M059J (cell line): Measurements from ENCODE around the gene B4GAT1. TPM values are rescaled to one million over a fixed set of nuclear protein-coding genes. Genes with fewer than 3 reads are reported as not detected.
"Not testable (repeated sequence)": the region's sequence is repeated elsewhere in the genome, so short reads cannot be mapped to it uniquely, and the experiment has no call there.

Experiments used
- DNase-seq: peaks from one replicate; pipeline ENCODE4 v3.0.0-alpha.2; 2012; ENCODE audit warnings: low read depth
- total RNA-seq: library from RNA; depleted of rRNA; stranded (reverse); fragments of >200 nt; shearing (Covaris generic); gene quantifications from 2 replicates; pipeline ENCODE4 v1.2.3, GENCODE V29; 2014

Gene B4GAT1
- total RNA-seq, 1 experiment from 2014 or later: 40.3 TPM

GRCh38 chr11:66322732-66323427, 24.5 kb downstream of the B4GAT1 start:
- DNase-seq: no peak

- no peak for DNase-seq
These were observed 25.8 kb downstream of the B4GAT1 start for GRCh38 chr11:66321606-66322005.

DNA sequence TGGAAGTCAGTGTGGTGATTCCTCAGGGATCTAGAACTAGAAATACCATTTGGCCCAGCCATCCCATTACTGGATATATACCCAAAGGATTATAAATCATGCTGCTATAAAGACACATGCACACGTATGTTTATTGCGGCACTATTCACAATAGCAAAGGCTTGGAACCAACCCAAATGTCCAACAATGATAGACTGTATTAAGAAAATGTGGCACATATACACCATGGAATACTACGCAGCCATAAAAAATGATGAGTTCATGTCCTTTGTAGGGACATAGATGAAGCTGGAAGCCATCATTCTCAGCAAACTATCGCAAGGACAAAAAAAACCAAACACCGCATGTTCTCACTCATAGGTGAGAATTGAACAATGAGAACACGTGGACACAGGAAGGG, 26.7 kb downstream of the B4GAT1 start:
- not testable (repeated sequence) for DNase-seq

DNA sequence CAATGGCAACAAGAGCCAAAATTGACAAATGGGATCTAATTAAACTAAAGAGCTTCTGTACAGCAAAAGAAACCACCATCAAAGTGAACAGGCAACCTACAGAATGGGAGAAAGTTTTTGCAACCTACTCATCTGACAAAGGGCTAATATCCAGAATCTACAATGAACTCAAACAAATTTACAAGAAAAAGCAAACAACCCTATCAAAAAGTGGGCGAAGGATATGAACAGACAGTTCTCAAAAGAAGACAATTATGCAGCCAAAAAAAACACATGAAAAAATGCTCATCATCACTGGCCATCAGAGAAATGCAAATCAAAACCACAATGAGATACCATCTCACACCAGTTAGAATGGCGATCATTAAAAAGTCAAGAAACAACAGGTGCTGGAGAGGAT, 27.1 kb downstream of the B4GAT1 start:
- DNase-seq: not testable (repeated sequence)

DNA sequence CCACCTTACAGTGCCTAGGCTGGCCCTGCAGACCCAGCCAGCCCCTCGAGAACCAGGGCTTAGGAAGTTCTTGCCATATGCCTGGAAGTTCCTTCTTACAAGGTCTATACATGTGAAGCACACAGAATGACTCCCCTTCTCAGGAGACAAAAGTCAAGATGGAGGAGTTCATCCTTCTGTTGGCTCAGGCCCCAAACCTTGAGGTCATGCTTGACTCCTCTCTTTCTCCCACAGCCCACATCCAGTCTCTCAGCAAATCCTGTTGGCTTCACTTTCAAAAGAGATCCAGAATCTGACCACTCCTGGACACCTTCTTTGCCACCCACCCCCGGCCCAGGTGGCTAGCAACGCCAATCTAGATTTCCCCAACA, 28.8 kb downstream of the B4GAT1 start:
- no peak for DNase-seq

DNA sequence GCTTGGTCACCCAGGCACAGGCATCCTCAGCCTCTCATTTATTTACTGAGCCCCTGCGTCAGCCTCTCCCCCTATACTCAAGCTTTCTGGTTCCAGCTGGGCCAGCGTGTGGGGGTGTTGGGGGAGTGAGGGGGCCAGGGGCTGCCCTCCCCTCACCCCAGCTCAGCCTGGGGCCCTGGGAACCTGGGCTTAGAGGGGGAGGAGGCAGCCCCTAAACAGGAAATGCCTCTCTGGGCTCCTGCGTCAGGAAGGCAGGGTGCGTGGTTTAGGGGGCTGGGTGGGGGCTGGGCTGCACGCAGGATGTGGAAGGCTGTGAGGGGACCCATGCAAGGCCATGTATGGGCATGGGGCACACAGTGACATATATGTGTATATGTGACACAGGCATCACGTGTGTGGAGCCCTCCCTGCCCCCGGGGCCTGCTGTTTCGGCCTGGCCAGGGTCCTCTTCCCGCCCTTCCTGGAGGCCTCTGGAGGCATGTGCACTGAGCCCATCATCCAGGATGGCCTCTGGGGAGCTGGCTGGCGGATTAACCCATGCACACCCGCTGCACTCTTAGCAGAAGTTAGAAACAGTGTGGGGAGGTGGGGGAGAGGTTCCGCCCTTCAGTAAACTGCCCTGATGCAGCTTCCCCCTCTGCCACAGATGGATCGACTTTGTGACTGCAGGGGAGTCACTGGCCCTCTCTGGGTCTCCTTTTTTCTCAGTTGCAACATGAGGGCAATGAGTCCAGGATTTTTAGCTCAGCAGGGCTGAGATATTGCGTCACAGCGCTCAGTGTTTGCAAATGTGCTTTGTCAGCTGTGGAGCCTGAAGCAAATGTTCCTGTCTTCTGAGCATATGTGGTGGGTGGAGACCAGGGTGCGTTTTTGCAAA, 29.5 kb downstream of the B4GAT1 start:
- no peak for DNase-seq

- DNase-seq: no peak
These were observed 30.1 kb downstream of the B4GAT1 start for GRCh38 chr11:66317322-66317722.

DNA sequence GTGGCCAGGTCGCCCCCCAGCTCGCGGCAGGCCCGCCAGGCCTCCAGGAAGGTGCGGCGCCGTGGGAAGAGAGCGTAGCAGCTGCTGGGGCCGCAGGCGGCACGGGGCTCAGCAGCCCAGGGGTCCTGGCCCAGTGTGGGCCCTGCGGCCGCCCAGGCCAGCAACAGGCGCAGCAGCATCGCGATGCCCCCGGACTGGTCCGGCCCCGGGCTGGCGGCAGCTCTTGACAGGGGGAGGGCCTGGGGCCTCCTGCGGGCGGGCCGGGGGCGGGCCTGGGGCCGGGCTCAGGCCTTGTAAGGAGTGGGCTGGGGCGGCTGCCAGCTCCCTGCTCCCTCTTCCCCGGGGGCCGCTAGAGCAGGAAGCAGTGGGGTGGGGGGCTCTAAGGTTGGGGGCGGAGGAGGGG, 30.6 kb downstream of the B4GAT1 start, which contains the start of gene CD248:
Gene CD248, minus strand, starts transcription at position 196 of the 403 bp plus-strand sequence. Its CDS starts 17 bp downstream, at position 179.
- no peak for DNase-seq

- DNase-seq: no peak
These were observed 31.3 kb downstream of the B4GAT1 start for GRCh38 chr11:66315921-66316811.

DNA sequence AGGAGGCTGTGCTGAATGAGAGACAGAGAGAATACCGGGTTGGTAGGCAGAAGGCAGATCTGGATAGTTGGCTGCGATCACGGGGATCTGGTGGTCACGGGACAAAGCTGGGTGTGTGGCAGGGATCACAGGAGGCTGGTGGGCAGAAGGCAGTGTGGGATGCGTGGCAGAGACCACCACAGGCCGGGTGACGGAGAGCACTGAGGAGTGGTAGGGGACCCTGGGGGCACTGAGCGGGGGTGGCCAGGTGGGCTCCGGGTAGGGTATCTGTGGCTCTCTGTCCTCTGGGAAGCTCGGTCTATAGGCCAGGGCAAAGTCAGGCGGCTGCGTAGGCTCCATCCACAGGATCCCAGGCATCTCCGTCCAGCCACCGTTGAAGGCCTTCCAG, 31.9 kb downstream of the B4GAT1 start:
- no peak for DNase-seq

DNA sequence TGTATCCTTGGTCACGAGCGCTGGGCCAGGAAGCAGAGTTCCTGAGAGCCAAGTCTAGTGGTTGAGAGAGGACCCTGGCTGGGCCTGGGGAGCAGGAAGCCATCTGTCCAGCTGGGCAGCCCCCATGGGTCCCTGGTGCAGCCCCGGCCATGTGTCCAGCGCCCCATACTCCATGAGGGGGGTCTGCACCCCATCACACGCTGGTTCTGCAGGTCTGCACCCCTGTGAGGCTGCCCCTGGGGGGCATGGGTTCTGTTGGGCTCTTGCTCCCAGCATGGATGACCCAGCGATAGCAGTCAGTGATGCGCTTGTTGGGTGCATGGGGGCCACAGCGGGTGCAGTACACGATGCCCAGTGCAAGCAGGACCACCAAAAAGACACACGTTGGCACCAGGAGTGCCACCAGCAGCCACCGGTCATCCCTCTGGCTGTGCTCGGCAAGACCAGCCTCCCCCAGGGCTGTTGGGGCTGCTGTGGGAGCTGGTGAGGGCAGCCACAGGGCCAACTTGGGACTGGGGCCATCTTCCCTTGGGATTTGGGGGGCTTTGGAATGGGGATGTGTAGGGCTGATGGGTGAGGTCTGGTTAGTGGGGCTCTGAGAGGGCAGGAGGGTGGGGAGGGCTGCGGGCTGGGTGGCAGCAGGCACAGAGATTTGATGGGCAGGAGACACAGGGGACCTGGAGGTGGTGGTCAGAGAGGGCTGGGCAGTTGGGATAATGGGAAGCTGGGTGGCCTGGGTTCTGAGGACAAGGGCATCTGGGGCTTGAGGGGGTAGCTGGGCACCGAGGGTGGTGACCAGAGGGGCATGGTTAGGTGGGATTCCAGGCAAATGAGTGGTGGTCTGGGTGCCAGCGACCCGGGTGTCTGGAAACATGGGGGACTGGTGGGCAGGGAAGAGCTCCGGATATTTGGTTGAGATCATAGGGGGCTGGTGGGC, 32.6 kb downstream of the B4GAT1 start:
- no peak for DNase-seq

- no peak for DNase-seq
These were observed 33.3 kb downstream of the B4GAT1 start for GRCh38 chr11:66314186-66314501.

DNA sequence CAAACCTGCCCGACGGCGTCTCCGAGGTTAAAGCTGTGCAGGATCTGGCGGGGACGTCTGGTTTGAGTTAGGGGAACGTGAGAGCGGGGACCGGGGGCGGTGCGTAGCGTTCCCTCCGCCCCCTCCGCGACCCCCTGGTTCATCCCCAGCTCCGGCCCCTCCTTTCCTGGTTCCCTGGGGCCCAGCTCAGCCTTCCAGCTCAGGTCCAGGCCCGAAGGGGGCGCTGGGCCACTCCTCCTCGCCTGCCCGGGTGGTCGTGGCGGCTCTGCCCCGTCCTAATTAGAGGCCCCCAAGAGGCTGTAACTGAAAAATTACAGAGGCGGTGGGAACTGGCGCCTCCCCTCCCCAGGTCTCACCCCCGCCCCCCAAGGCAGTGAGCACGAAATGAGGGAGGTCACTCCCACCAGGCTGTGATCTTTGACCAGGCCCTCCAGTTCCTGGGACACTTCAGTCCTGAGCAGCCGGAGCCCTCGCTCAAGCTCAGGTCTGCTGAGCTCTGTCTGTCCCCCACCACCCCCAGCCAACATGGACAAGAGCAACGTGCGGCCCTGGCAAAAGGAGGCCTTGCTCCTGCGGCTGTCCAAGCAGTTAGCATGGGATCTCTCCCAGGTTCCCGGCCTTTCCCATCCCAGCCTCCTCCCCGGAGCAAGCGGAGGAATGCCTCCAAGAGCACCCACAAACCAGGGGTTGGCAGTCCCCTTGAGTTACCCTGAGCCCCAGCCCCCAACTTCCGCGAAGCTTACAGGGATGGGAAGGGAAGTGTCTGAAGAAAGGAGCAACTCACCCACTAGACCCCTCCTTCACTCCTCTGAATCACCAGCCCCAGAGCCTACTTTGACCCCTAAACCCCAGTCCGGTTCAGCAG, 33.9 kb downstream of the B4GAT1 start:
- DNase-seq: no peak

DNA sequence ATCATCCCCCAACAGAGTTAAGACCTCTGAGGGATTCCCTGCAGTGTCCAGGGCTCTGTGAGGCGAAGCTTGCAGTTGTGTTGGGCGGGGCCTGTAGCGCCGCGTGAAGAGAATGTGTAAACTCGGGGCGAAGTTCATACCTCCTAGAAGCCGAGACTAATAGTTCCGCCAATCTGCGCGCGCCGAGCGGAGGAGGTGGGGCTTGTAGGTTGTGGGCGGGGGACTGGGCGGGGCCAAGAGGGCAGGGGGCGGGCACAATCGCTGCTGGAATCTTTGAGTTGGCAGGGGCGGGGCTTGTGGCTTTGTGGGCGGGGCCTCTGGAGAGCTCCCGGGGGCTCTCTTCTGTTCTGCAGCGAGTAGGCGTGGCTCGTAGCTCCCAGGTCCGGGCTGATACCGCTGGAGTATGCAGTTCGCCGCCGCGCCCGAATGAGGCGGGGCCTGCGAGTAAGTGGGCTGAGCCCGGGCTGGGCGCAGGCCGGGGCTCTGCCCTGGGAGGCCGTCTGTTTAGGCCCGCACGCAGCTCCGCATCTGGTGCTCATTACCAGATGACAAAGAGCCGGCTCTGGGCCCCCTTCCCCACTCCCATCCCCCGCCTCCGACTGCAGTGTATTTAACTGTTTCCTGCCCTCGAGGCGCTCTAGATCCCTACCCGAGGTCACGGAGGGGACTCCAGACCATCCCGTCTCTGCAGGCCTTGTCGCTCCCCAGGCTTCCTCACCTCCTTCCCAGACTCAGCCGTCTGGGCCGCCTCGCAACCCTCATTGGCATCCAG, 34.7 kb downstream of the B4GAT1 start:
- peak; percentile 97 for DNase-seq

GRCh38 chr11:66311965-66312548, 35.4 kb downstream of the B4GAT1 start:
- DNase-seq: peak; percentile 93

DNA sequence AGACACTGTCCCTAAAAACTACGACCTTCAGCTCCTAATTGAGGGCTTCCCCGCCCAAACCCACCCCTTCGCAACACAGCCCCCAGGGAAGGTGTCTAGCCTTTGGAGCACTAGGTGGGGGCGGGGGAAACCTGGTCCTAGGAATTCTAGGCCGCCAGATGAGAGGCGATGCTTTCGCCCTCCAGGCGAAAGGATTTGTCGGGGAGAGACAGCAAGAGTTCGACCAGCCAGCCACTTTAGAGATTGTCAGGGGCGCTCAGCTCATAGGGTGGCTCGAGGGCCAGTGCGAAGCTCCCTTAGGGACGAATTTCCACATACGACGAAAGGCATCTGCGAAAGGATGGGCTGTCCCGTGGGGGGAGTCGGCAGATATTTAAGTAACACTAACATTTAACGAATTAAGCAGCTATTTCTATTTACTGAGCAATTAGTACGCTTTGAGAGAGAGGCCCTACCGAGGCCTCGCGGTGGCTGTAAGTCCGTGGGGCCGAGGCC, 35.9 kb downstream of the B4GAT1 start:
- no peak for DNase-seq

DNA sequence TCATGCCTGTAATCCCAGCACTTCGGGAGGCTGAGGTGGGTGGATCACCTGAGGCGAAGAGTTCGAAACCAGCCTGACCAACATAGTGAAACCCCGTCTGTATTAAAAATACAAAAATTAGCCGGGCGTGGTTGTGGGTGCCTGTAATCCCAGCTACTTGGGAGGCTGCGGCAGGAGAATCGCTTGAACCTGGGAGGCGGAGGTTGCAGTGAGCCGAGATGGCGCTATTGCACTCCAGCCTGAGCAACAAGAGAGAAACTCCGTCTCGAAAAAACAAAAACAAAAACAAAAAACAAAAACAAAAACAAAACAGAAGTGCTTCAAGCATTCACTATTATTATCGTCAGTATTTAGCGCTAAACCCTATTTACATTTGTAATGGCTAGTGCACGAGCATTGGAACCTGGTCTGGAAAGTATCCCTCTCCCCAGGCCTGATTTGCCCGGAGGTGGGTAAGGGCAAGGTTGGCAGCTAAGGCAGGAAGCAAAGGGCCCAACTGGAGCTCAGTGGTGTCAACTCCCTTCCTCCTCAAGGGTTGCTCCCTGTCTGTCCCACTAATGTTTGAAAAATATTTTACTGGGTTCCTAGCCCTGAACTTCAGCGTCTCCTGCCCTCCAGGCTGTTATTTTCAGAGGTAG, 36.5 kb downstream of the B4GAT1 start:
- not testable (repeated sequence) for DNase-seq

DNA sequence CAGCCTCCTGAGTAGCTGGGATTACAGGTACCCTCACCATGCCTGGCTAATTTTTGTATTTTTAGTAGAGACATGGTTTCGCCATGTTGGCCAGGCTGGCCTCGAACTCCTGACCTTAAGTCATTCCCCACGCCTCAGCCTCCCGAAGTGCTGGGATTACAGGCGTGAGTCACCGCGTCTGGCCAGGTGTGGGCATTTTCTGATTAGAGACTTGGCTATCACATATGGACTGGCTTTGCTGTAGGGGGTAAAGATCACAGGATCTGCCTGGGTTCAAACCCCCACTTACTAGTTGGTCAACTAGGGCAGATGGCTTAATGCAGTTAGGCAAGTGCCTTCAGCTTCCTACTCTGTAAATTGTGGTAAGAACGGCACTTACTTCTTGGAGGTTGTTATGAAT, 37.1 kb downstream of the B4GAT1 start:
- no peak for DNase-seq
